A673 (cell line): Measurements from ENCODE around the gene ABI3BP. TPM values are rescaled to one million over a fixed set of nuclear protein-coding genes. Genes with fewer than 3 reads are reported as not detected.

ENCODE experiments used
- BruUV-seq: library from RNA; stranded (reverse); fragments of 400-500 nt; replicated peaks from 2 replicates; lab custom pipeline; 2021; lab: Mats Ljungman, UMichigan
- CTCF ChIA-PET: fragments of 300-600 bp; sonication (Branson Sonifier 250); formaldehyde crosslinking; loops from one replicate; lab custom pipeline; 2022; ENCODE audit warnings: antibody characterized with exemption; lab: Charles Lee
- POLR2A ChIA-PET: fragments of 300-600 bp; sonication (Branson Sonifier 250); formaldehyde crosslinking; loops from one replicate; lab custom pipeline; 2022; ENCODE audit warnings: antibody characterized with exemption; ENCODE audit not compliant: low non-redundant PET; lab: Charles Lee
- DNase-seq: peaks from one replicate; pipeline ENCODE4 v3.0.0-alpha.2; 2015; ENCODE audit warnings: low spot score
- H3K27ac ChIP-seq: fragments of 200-600 bp; sonication (generic); 2 replicates; pipeline ENCODE4 v1.5.1; 2016; ENCODE audit warnings: mixed run types, low read depth, mild to moderate bottlenecking, mixed read lengths, antibody characterized with exemption, low read length; ENCODE audit not compliant: poor library complexity, severe bottlenecking
- H3K27me3 ChIP-seq: fragments of 200-600 bp; sonication (generic); replicated peaks from 2 replicates; pipeline ENCODE4 v1.6.1; 2017; ENCODE audit warnings: mixed run types, low read depth, mild to moderate bottlenecking, mixed read lengths, antibody characterized with exemption, low read length; ENCODE audit not compliant: insufficient read depth, poor library complexity
- H3K36me3 ChIP-seq: fragments of 200-600 bp; sonication (generic); 2 replicates; pipeline ENCODE4 v1.6.1; 2016; ENCODE audit warnings: mixed run types, mild to moderate bottlenecking, mixed read lengths, antibody characterized with exemption, low read length; ENCODE audit not compliant: insufficient read depth, poor library complexity, severe bottlenecking
- H3K4me1 ChIP-seq: fragments of 200-600 bp; sonication (generic); 2 replicates; pipeline ENCODE4 v1.6.1; 2017; ENCODE audit warnings: mixed run types, mild to moderate bottlenecking, mixed read lengths, antibody characterized with exemption, low read length; ENCODE audit not compliant: insufficient read depth, poor library complexity, severe bottlenecking
- H3K4me3 ChIP-seq: fragments of 200-600 bp; sonication (generic); 2 replicates; pipeline ENCODE4 v1.5.1; 2016; ENCODE audit warnings: low read depth, mixed run types, mild to moderate bottlenecking, mixed read lengths, low read length; ENCODE audit not compliant: poor library complexity, severe bottlenecking
- H3K9me3 ChIP-seq: fragments of 200-600 bp; sonication (generic); 2 replicates; pipeline ENCODE4 v1.6.1; 2016; ENCODE audit warnings: mixed run types, low read depth, mild to moderate bottlenecking, mixed read lengths, antibody characterized with exemption, low read length; ENCODE audit not compliant: poor library complexity, severe bottlenecking
- EZH2 ChIP-seq: fragments of 200-600 bp; sonication (generic); IDR thresholded peaks from 2 replicates; pipeline ENCODE4 v1.6.1; 2017; ENCODE audit warnings: borderline replicate concordance, low read depth, mild to moderate bottlenecking, mixed read lengths, antibody characterized with exemption, low read length; ENCODE audit not compliant: poor library complexity, severe bottlenecking
- intact Hi-C: fragments of 100-400 bp; cut with micrococcal nuclease; formaldehyde crosslinking; loops from one replicate; pipeline ENCODE4 v1.10.0; 2022; ENCODE audit not compliant: unreplicated experiment
- total RNA-seq: library from RNA; stranded (reverse); gene quantifications from 2 replicates; pipeline ENCODE4 v1.2.3, GENCODE V29; 2021
- TF ChIP-seq, protein P1 (sequence below): fragments of 300-800, 200-600 bp; sonication (generic); conservative IDR thresholded peaks from 2 replicates; pipeline ENCODE4 v1.5.1; 2017; ENCODE audit warnings: low read depth, mild to moderate bottlenecking, antibody characterized with exemption, low read length, moderate library complexity, mixed read lengths

The ABI3BP gene
- total RNA-seq, 1 experiment from 2014 or later, result 5.2 TPM

DNA sequence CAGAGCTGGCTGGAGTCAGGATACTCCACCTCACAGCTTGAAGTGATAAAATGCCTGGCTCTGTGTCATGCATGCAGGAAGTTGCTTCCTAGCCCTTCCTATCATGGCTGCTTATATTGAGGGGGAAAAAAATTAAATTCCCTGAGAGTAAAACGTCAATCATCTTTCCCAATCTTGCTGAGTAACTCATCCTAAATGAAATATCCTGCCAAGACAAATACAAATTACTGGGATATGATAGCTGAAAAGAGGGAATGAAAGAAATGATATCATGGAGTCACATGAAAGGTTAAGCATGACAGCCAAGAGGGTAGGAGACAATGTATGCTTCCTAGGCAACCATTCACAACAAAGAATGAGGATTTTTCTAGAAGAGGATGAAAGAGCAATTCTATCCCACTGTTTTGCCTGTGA is 110.6 kb downstream of the ABI3BP start:
- no peaks in the 10 kb centered on the region for H3K27me3 ChIP-seq
- DNase-seq, result no peak
- intact Hi-C loops, result no loop called here
- no peaks in the 10 kb centered on the region for H3K36me3 ChIP-seq
- TF ChIP-seq, protein P1, sequence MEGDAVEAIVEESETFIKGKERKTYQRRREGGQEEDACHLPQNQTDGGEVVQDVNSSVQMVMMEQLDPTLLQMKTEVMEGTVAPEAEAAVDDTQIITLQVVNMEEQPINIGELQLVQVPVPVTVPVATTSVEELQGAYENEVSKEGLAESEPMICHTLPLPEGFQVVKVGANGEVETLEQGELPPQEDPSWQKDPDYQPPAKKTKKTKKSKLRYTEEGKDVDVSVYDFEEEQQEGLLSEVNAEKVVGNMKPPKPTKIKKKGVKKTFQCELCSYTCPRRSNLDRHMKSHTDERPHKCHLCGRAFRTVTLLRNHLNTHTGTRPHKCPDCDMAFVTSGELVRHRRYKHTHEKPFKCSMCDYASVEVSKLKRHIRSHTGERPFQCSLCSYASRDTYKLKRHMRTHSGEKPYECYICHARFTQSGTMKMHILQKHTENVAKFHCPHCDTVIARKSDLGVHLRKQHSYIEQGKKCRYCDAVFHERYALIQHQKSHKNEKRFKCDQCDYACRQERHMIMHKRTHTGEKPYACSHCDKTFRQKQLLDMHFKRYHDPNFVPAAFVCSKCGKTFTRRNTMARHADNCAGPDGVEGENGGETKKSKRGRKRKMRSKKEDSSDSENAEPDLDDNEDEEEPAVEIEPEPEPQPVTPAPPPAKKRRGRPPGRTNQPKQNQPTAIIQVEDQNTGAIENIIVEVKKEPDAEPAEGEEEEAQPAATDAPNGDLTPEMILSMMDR, result no peak
- TF ChIP-seq EZH2, result no peak
- H3K4me1 ChIP-seq, result no peaks in the 10 kb centered on the region
- H3K27ac ChIP-seq, result no peak overlapping the region
- H3K9me3 ChIP-seq, result no peaks in the 10 kb centered on the region
- POLR2A ChIA-PET, result no interaction called here
- no TSS peak for BruUV-seq
- H3K4me3 ChIP-seq, result no peak overlapping the region
- CTCF ChIA-PET, result no interaction called here

DNA sequence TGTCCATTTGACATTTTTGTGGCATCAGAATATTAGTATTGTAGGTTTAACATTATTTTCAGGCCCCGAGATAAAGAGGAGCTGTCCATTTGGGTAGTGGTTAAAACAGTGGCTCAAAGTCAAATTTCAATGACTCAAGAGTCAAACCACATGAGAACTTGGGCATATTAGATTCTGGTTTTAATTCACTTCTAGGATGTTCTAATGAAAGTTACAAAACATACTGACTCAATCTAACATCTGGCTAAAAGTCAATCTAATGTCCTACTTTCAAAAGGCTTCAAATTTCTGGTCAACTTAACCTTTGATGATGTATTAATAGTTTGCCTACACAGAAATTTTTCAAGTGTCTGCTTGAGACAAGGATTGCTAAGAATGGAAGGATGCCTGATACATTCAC is 112.4 kb downstream of the ABI3BP start:
- no peak overlapping the region for H3K4me3 ChIP-seq
- no peak for TF ChIP-seq EZH2
- TF ChIP-seq, protein P1, result no peak
- CTCF ChIA-PET, result no interaction called here
- no peak for DNase-seq
- H3K27ac ChIP-seq, result no peak overlapping the region
- no peaks in the 10 kb centered on the region for H3K27me3 ChIP-seq
- no TSS peak for BruUV-seq
- no peaks in the 10 kb centered on the region for H3K4me1 ChIP-seq
- POLR2A ChIA-PET, result no interaction called here
- no peaks in the 10 kb centered on the region for H3K36me3 ChIP-seq
- no peaks in the 10 kb centered on the region for H3K9me3 ChIP-seq
- intact Hi-C loops, result no loop called here

DNA sequence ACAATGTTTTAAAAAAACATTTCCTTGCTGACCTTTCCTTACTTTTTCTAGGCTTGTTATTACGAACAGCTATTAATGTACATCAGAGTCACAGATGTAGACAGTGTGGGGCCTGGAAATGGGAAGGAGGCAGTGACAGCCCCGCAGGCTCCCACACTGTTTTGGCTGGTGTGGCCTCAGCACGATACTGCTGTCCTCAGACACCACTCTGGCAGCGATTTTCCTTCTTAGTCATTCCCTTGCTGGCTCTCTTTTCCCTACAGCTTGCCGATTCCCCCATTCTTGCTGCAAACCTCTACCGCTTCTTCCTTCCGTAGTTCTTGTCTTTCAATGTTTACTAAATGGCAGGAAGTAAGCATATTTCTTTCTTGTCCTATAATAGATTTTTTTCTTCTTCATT is 113.1 kb downstream of the ABI3BP start:
- no peaks in the 10 kb centered on the region for H3K9me3 ChIP-seq
- ChIA-PET POLR2A (no interaction called here), CTCF (no interaction called here)
- no TSS peak for BruUV-seq
- H3K27ac ChIP-seq, result no peak overlapping the region
- H3K27me3 ChIP-seq, result no peaks in the 10 kb centered on the region
- intact Hi-C loops, result no loop called here
- no peaks in the 10 kb centered on the region for H3K4me1 ChIP-seq
- no peak overlapping the region for H3K4me3 ChIP-seq
- DNase-seq, result no peak
- no peak for TF ChIP-seq EZH2
- TF ChIP-seq, protein P1, result no peak
- H3K36me3 ChIP-seq, result no peaks in the 10 kb centered on the region
